ENCODE measurements around the gene SMAD6. TPM values are rescaled to one million over a fixed set of nuclear protein-coding genes. Genes with fewer than 3 reads are reported as not detected.

SMAD6 gene
- total RNA-seq, 6 experiments from 2014 or later: 10.5 to 17.2 (median 12.3) TPM

GRCh38 chr15:66700802-66701421, 1.1 kb upstream of the SMAD6 start:
- Histone ChIP-seq H3K9me3 (no peaks in the 10 kb centered on the region), H3K27ac (peak overlapping the region; percentile 68 to 88 (median 82)), H3K27me3 (no peaks in the 10 kb centered on the region), H3K4me1 (peaks cover 0 to 10% (median 0%) of the 10 kb centered on the region in 4 donors), H3K36me3 (no peaks in the 10 kb centered on the region), H3K4me3 (peak overlapping the region; percentile 54 to 68 (median 54))
- no CpG with 5 or more reads among the region's 68 CpGs for WGBS (ENCODE audit: insufficient coverage, low coverage, low lambda C conversion rate, missing lambda C conversion rate)
- intact Hi-C loops (cut with DNase I): loop anchor here (10.0 kb wide), 2 partner anchors 64 to 74 kb away; no protein-coding TSS in a partner anchor
- TF ChIP-seq CTCF (IDR thresholded peaks at IDR 0.05) (no peak), POLR2A (IDR thresholded peaks at IDR 0.05) (peak; percentile 54)
- ATAC-seq: peak; percentile 70 to 80 (median 77)
- peak; percentile 96 to 98 (median 97) for DNase-seq

GRCh38 chr15:66701422-66702034, 508 bp upstream of the SMAD6 start:
- Histone ChIP-seq H3K27ac (peak overlapping the region; percentile 68 to 88 (median 82)), H3K27me3 (no peaks in the 10 kb centered on the region), H3K9me3 (no peaks in the 10 kb centered on the region), H3K4me1 (peaks cover 0 to 12% (median 0%) of the 10 kb centered on the region in 4 donors), H3K36me3 (no peaks in the 10 kb centered on the region), H3K4me3 (peak overlapping the region; percentile 54 to 68 (median 54))
- intact Hi-C loops (cut with DNase I): loop anchor here (10.0 kb wide), 2 partner anchors 63 to 73 kb away; no protein-coding TSS in a partner anchor
- peak; percentile 63 to 84 (median 79) for DNase-seq
- TF ChIP-seq POLR2A (IDR thresholded peaks at IDR 0.05) (no peak), CTCF (IDR thresholded peaks at IDR 0.05) (no peak)
- ATAC-seq: peak; percentile 47 to 64 (median 54)
- WGBS (ENCODE audit: insufficient coverage, low coverage, low lambda C conversion rate, missing lambda C conversion rate): 0% methylated on average over 29 of the region's 48 CpGs

GRCh38 chr15:66702787-66703539, 927 bp downstream of the SMAD6 start:
- no peaks in the 10 kb centered on the region for H3K27me3 ChIP-seq
- no peaks in the 10 kb centered on the region for H3K9me3 ChIP-seq
- TF ChIP-seq POLR2A (IDR thresholded peaks at IDR 0.05) (no peak), CTCF (IDR thresholded peaks at IDR 0.05) (no peak)
- WGBS (ENCODE audit: insufficient coverage, low coverage, low lambda C conversion rate, missing lambda C conversion rate): 4% methylated on average over 24 of the region's 95 CpGs
- no peak for ATAC-seq
- peak in 2 of 3 donors; percentile 52 to 68 for DNase-seq
- peaks cover 0 to 16% (median 2%) of the 10 kb centered on the region in 4 donors for H3K4me1 ChIP-seq
- H3K27ac ChIP-seq: peak overlapping the region; percentile 68 to 88 (median 82)
- peak overlapping the region; percentile 54 to 68 (median 54) for H3K4me3 ChIP-seq
- no peaks in the 10 kb centered on the region for H3K36me3 ChIP-seq
- intact Hi-C loops (cut with DNase I): loop anchor here (10.0 kb wide), 2 partner anchors 62 to 72 kb away; no protein-coding TSS in a partner anchor

GRCh38 chr15:66703540-66703941, 1.5 kb downstream of the SMAD6 start:
- Histone ChIP-seq H3K27me3 (no peaks in the 10 kb centered on the region), H3K4me3 (peak overlapping the region; percentile 54 to 68 (median 54)), H3K36me3 (no peaks in the 10 kb centered on the region), H3K9me3 (no peaks in the 10 kb centered on the region), H3K27ac (peak overlapping the region; percentile 68 to 88 (median 82)), H3K4me1 (peaks cover 0 to 16% (median 2%) of the 10 kb centered on the region in 4 donors)
- peak in 2 of 3 donors; percentile 59 to 64 for DNase-seq
- WGBS (ENCODE audit: insufficient coverage, low coverage, low lambda C conversion rate, missing lambda C conversion rate): 0% methylated on average over 1 of the region's 59 CpGs
- TF ChIP-seq CTCF (IDR thresholded peaks at IDR 0.05): no peak
- TF ChIP-seq POLR2A (IDR thresholded peaks at IDR 0.05): no peak
- intact Hi-C loops (cut with DNase I): loop anchor here (10.0 kb wide), 2 partner anchors 61 to 71 kb away; no protein-coding TSS in a partner anchor
- no peak for ATAC-seq

All from right lobe of liver (tissue), 6 donors.